Measurements from ENCODE around the gene ITPRIPL1. TPM values are rescaled to one million over a fixed set of nuclear protein-coding genes. Genes with fewer than 3 reads are reported as not detected.

The ITPRIPL1 gene
- total RNA-seq, 1 experiment from 2014 or later: 4.7 TPM

GRCh38 chr2:96340493-96341414 lies 15.6 kb downstream of the ITPRIPL1 start:
- H3K36me3 ChIP-seq: peaks cover 40% of the 10 kb centered on the region
- no peaks in the 10 kb centered on the region for H3K27me3 ChIP-seq

GRCh38 chr2:96341641-96342040 lies 16.5 kb downstream of the ITPRIPL1 start:
- H3K27me3 ChIP-seq: no peaks in the 10 kb centered on the region
- H3K36me3 ChIP-seq: peaks cover 46% of the 10 kb centered on the region
- no peak overlapping the region for H3K4me3 ChIP-seq
- DNase-seq: no peak
- H3K9me3 ChIP-seq: no peaks in the 10 kb centered on the region

More at GRCh38 chr2:96340493-96341414, 15.6 kb downstream of the ITPRIPL1 start:
- no peak for DNase-seq
- Histone ChIP-seq H3K4me3 (no peak overlapping the region), H3K9me3 (no peaks in the 10 kb centered on the region)

GRCh38 chr2:96342085-96342484 lies 17.0 kb downstream of the ITPRIPL1 start:
- H3K36me3 ChIP-seq: peaks cover 48% of the 10 kb centered on the region

DNA sequence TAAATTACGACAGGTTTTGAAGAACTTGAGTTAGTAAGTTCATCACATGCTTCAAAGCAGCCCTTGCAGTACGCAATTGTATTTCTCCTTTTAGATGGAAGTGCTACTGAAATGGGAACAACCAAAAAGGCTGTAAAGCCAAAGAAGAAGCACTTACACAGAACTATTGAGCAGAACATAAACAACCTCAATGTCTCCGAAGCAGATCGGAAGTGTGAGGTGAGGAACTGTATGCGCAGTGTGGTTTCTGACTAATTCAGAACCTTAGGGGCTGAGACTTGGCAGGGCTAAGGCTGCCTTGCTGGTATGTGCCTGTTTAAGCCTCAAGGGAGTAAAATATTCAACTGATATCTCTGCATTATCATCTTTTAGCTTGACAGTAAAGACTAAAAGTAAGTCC lies 18.9 kb downstream of the ITPRIPL1 start:
- no peak for DNase-seq
- H3K36me3 ChIP-seq: peaks cover 49% of the 10 kb centered on the region
- no peaks in the 10 kb centered on the region for H3K27me3 ChIP-seq

More at GRCh38 chr2:96342085-96342484, 17.0 kb downstream of the ITPRIPL1 start:
- no peak overlapping the region for H3K4me3 ChIP-seq
- no peaks in the 10 kb centered on the region for H3K9me3 ChIP-seq
- DNase-seq: peak; percentile 78
- no peaks in the 10 kb centered on the region for H3K27me3 ChIP-seq

DNA sequence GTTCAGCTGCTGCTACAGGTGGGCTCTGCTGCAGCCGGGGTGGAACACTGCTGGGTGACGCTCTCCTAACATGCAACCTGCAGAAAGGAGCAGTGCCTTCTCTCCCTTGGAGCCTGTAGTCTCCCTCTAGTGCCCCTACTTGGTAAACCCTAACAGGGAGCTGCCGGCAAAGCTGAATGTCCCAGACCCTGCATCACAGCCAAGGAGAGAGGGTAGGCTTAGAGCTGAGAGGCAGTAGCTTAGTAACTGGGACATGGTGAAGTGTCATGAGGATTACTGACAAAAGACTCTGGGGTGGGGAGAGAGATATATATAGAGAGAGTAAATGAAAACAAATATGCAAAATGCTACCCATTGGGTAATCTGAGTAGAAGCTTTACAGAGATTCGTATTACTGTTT lies 20.3 kb downstream of the ITPRIPL1 start:
- no peak for DNase-seq
- no peak overlapping the region for H3K4me3 ChIP-seq
- no peaks in the 10 kb centered on the region for H3K27me3 ChIP-seq
- H3K36me3 ChIP-seq: peaks cover 59% of the 10 kb centered on the region
- no peaks in the 10 kb centered on the region for H3K9me3 ChIP-seq

More for the DNA sequence above, 18.9 kb downstream of the ITPRIPL1 start:
- Histone ChIP-seq H3K4me3 (no peak overlapping the region), H3K9me3 (no peaks in the 10 kb centered on the region)

DNA sequence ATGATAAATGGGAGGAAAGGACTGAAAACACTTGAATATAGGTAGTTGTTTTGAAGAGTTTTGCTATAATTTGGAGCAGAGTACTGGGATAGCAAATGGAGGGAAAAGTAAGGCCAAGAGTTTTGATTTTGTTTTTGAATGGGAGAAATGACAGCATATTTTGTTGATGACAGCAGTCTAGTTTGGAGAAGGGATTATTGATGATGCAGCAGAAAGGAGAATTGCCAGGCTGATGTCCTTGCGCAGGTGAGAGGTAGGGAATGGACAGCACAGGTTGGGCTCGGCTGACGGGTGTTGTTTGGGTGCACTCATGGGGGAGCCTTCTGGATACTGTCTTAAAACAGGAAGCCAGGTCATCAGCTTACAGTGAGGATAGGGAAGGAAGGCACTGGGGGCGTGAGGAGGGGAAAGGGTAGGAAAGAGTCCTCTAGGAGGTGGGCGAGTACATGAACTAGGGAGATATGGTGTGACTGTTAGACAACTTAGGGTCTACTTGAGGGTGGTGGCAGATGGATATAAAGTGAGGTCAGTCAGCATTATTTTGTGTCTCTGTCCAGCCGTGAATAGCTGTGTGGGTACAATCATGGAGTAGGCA lies 20.8 kb downstream of the ITPRIPL1 start:
- no peaks in the 10 kb centered on the region for H3K9me3 ChIP-seq
- H3K4me3 ChIP-seq: no peak overlapping the region
- H3K36me3 ChIP-seq: peaks cover 59% of the 10 kb centered on the region
- DNase-seq: no peak
- no peaks in the 10 kb centered on the region for H3K27me3 ChIP-seq

DNA sequence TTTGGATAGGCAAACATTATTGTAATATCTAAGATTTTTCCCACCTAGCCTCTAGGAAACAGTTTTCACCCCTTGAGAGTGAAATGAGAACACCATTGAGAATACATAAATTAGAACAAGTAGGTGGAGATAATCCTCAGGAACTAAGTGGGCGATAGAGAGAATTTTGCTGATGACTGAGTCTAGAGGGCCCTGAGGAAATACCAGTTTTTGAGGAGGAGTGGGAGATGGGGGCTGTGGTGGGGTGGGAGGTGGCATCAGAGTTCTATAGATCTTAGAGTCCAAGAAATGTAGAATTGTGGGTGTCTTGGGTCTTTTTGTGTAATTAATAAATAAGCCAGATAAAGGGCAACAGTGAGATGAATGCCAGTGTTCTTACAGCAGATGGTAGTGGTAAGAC lies 22.3 kb downstream of the ITPRIPL1 start:
- no peak for DNase-seq
- Histone ChIP-seq H3K9me3 (no peaks in the 10 kb centered on the region), H3K36me3 (peaks cover 59% of the 10 kb centered on the region), H3K4me3 (no peak overlapping the region), H3K27me3 (no peaks in the 10 kb centered on the region)

- Histone ChIP-seq H3K36me3 (peaks cover 60% of the 10 kb centered on the region), H3K27me3 (no peaks in the 10 kb centered on the region), H3K4me3 (no peak overlapping the region), H3K9me3 (no peaks in the 10 kb centered on the region)
- peak; percentile 27 for DNase-seq
Measured at GRCh38 chr2:96353032-96353561, 28.0 kb downstream of the ITPRIPL1 start.

GRCh38 chr2:96353606-96354101 lies 28.5 kb downstream of the ITPRIPL1 start:
- H3K36me3 ChIP-seq: peaks cover 60% of the 10 kb centered on the region
- H3K27me3 ChIP-seq: no peaks in the 10 kb centered on the region
- H3K4me3 ChIP-seq: no peak overlapping the region
- no peak for DNase-seq
- H3K9me3 ChIP-seq: no peaks in the 10 kb centered on the region

DNA sequence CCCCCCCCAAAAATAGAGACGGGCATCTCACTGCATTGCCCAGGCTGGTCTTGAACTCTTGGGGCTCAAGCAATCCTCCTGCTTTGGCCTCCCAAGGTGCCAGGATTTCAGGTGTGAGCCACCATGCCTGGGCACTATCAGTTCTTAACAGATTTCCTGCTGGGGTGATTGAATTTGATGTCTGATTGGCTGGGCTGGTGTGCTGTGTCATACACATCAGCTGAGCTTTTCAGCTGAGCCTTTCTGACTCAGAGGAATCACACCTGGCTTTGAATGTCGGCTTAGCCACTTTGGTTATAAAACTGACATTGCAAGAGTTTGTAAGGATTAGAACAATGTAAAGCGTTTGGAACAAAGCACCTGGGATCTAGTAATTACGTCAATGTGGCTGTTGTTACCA lies 29.4 kb downstream of the ITPRIPL1 start:
- no peak overlapping the region for H3K4me3 ChIP-seq
- H3K9me3 ChIP-seq: no peaks in the 10 kb centered on the region
- no peaks in the 10 kb centered on the region for H3K27me3 ChIP-seq
- H3K36me3 ChIP-seq: peaks cover 62% of the 10 kb centered on the region
- DNase-seq: no peak

- Histone ChIP-seq H3K27me3 (no peaks in the 10 kb centered on the region), H3K4me3 (no peak overlapping the region), H3K9me3 (no peaks in the 10 kb centered on the region), H3K36me3 (peaks cover 61% of the 10 kb centered on the region)
- DNase-seq: no peak
Measured at GRCh38 chr2:96356889-96357288, 31.8 kb downstream of the ITPRIPL1 start.

GRCh38 chr2:96359310-96359709 lies 34.2 kb downstream of the ITPRIPL1 start:
- peak; percentile 30 for DNase-seq
- Histone ChIP-seq H3K9me3 (no peaks in the 10 kb centered on the region), H3K27me3 (no peaks in the 10 kb centered on the region), H3K4me3 (no peak overlapping the region), H3K36me3 (peaks cover 58% of the 10 kb centered on the region)

GRCh38 chr2:96359866-96360265 lies 34.7 kb downstream of the ITPRIPL1 start:
- no peak overlapping the region for H3K4me3 ChIP-seq
- H3K27me3 ChIP-seq: no peaks in the 10 kb centered on the region
- no peak for DNase-seq
- H3K36me3 ChIP-seq: peaks cover 58% of the 10 kb centered on the region
- H3K9me3 ChIP-seq: no peaks in the 10 kb centered on the region

DNA sequence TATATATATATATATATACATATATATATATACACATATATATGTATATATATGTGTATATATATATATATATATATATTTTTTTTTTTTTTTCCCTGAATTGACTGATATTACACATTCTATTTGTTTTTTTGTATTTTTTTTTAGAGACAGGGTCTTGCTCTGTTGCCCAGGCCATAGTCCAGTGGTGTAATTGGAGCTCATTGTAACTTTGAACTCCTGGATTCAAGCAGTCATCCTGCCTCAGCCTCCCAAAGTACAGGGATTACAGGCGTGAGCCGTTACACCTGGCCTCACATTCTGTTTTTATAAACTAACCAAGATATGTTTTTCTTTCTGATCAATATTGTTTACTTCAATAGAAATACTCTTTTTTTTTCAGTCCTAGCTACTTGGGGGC lies 36.6 kb downstream of the ITPRIPL1 start:
- no peak for DNase-seq
- no peak overlapping the region for H3K4me3 ChIP-seq
- H3K36me3 ChIP-seq: peaks cover 63% of the 10 kb centered on the region
- H3K27me3 ChIP-seq: no peaks in the 10 kb centered on the region
- no peaks in the 10 kb centered on the region for H3K9me3 ChIP-seq

DNA sequence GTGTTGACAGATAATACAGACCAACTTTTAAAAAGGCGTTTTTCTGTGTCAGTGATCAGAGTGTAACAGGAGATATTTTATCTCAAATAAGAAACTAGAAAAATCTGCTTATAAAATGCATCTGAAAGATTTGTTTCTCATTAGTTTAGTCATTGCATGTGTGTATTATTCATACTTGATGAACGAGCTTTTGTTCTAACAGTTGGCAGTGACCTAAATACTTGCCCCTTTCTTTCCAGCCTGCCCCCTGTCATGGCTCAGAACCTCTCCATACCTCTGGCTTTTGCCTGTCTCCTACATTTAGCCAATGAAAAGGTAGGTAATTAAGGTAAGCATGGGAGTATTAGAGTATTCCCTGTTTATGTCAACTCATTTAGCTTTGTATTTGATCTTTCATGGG lies 44.1 kb downstream of the ITPRIPL1 start:
- H3K36me3 ChIP-seq: peaks cover 81% of the 10 kb centered on the region

GRCh38 chr2:96374211-96374951 lies 49.3 kb downstream of the ITPRIPL1 start:
- H3K9me3 ChIP-seq: peaks cover 19% of the 10 kb centered on the region
- no peaks in the 10 kb centered on the region for H3K27me3 ChIP-seq
- DNase-seq: peak; percentile 76
- H3K36me3 ChIP-seq: peaks cover 33% of the 10 kb centered on the region
- no peak overlapping the region for H3K4me3 ChIP-seq

More for the DNA sequence above, 44.1 kb downstream of the ITPRIPL1 start:
- Histone ChIP-seq H3K27me3 (no peaks in the 10 kb centered on the region), H3K9me3 (no peaks in the 10 kb centered on the region), H3K4me3 (no peak overlapping the region)
- DNase-seq: no peak

Measured in MG63 (cell line).